ENCODE results near the gene CIPC. TPM values are rescaled to one million over a fixed set of nuclear protein-coding genes. Genes with fewer than 3 reads are reported as not detected.

CIPC gene
- total RNA-seq, 1 donor from 2014 or later = 70.3 TPM

GRCh38 chr14:77103475-77103874, 5.4 kb downstream of the CIPC start:
- intact Hi-C loops (cut with micrococcal nuclease) = no loop called here
- Histone ChIP-seq H3K4me3 (no peak overlapping the region), H3K9me3 (replicated peaks) (no peaks in the 10 kb centered on the region), H3K27ac (replicated peaks) (peak overlapping the region; percentile 98), H3K36me3 (peaks cover 26% of the 10 kb centered on the region), H3K4me1 (peaks cover 100% of the 10 kb centered on the region), H3K27me3 (ENCODE audit: low read depth) (no peaks in the 10 kb centered on the region)
- no peak for DNase-seq
- no peak for TF ChIP-seq CTCF (IDR thresholded peaks at IDR 0.05; ENCODE audit: borderline replicate concordance)

GRCh38 chr14:77103951-77104350, 5.9 kb downstream of the CIPC start:
- H3K36me3 ChIP-seq = peaks cover 31% of the 10 kb centered on the region
- H3K27me3 ChIP-seq (ENCODE audit: low read depth) = no peaks in the 10 kb centered on the region
- DNase-seq = no peak
- no peaks in the 10 kb centered on the region for H3K9me3 ChIP-seq (replicated peaks)
- H3K4me3 ChIP-seq = no peak overlapping the region
- intact Hi-C loops (cut with micrococcal nuclease) = no loop called here
- TF ChIP-seq CTCF (IDR thresholded peaks at IDR 0.05; ENCODE audit: borderline replicate concordance) = no peak
- peak overlapping the region; percentile 98 for H3K27ac ChIP-seq (replicated peaks)
- peaks cover 100% of the 10 kb centered on the region for H3K4me1 ChIP-seq

DNA sequence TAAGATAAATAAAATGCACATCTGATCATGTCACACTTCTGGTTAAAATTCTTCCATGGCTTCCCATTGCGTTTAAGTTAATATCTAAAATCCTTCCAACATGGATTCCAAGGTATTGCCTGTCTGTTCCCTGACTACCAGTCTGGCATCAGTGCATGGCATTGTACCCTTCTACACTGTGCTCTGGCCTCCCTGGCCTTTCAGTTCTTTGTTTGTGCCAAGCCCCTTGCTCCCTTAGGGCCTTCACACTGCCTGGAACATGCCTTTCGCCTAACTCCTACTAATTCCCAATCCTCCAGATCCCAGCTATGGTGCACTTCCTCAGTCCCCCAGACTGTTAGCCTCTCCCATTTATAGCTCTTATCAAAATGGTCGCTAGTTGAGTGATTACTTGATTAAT, 6.3 kb downstream of the CIPC start:
- no peaks in the 10 kb centered on the region for H3K9me3 ChIP-seq (replicated peaks)
- no peak for DNase-seq
- H3K27ac ChIP-seq (replicated peaks) = peak overlapping the region; percentile 98
- H3K4me1 ChIP-seq = peaks cover 97% of the 10 kb centered on the region
- no peaks in the 10 kb centered on the region for H3K27me3 ChIP-seq (ENCODE audit: low read depth)
- intact Hi-C loops (cut with micrococcal nuclease) = no loop called here
- H3K36me3 ChIP-seq = peaks cover 36% of the 10 kb centered on the region
- no peak overlapping the region for H3K4me3 ChIP-seq
- TF ChIP-seq CTCF (IDR thresholded peaks at IDR 0.05; ENCODE audit: borderline replicate concordance) = no peak

- TF ChIP-seq CTCF (IDR thresholded peaks at IDR 0.05; ENCODE audit: borderline replicate concordance) = no peak
- no peak for DNase-seq
- intact Hi-C loops (cut with micrococcal nuclease) = no loop called here
- Histone ChIP-seq H3K27me3 (ENCODE audit: low read depth) (no peaks in the 10 kb centered on the region), H3K4me1 (peaks cover 97% of the 10 kb centered on the region), H3K4me3 (no peak overlapping the region), H3K9me3 (replicated peaks) (no peaks in the 10 kb centered on the region), H3K36me3 (peaks cover 45% of the 10 kb centered on the region), H3K27ac (replicated peaks) (peak overlapping the region; percentile 98)
Observed at GRCh38 chr14:77105145-77105939, 7.3 kb downstream of the CIPC start.

DNA sequence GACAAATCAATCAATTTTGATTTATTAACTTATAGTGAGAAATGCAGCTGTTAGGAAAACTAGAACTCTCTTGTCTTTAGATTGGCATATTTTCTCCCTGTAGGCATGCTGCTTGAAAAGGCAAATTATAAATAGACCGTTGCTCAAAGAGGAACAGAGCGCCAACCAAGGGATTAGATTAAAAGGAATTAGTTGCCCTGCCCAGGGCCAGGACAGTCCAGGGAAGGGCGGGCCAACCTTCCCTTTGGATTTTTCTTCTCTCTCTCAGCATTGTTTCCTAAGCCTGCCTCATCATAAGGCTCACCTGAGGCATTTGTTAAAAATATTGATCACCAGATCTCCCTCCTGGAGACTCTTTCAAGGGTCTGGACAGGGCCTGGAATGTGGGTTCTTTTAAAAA, 8.6 kb downstream of the CIPC start:
- H3K4me3 ChIP-seq = no peak overlapping the region
- peaks cover 97% of the 10 kb centered on the region for H3K4me1 ChIP-seq
- peaks cover 57% of the 10 kb centered on the region for H3K36me3 ChIP-seq
- no peaks in the 10 kb centered on the region for H3K9me3 ChIP-seq (replicated peaks)
- DNase-seq = no peak
- peak overlapping the region; percentile 98 for H3K27ac ChIP-seq (replicated peaks)
- intact Hi-C loops (cut with micrococcal nuclease) = no loop called here
- no peaks in the 10 kb centered on the region for H3K27me3 ChIP-seq (ENCODE audit: low read depth)
- no peak for TF ChIP-seq CTCF (IDR thresholded peaks at IDR 0.05; ENCODE audit: borderline replicate concordance)

Measured in left ventricle myocardium inferior (tissue), 1 donor.